ENCODE data around the gene CHTF18. TPM values are rescaled to one million over a fixed set of nuclear protein-coding genes. Genes with fewer than 3 reads are reported as not detected.

CHTF18 gene
- total RNA-seq, 2 experiments from 2014 or later: 30.7 to 31.1 TPM

DNA sequence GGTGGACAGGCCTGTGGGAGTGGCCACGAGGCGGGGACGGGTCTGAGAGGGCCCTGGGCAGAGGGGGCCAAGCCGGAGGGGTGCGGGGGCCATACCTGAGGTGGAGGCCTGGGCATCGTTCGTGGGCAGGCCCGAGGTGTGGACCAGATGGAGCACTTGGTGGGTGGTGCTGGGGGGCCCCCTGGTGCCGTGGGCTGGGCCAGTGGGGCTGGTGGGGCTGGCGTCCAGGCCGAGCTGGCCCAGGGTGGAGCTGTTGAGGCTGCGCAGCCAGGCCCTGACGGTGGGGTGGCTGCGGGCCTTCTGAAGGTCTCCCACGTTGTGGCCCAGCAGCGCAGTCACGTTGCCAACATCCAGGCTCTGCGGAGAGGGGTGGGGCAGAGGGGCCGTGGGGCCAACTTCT lies 18.5 kb upstream of the CHTF18 start:
- DNase-seq (peak in 1 of 14 experiments; percentile 11), ATAC-seq (ENCODE audit: poor library complexity) (no peak)
- Histone ChIP-seq H3K27me3 (ENCODE audit: control insufficient read depth in 1 of 2, insufficient read depth in 2 of 2, low read length in 2 of 2) (peaks cover 0 to 2% of the 10 kb centered on the region in 2 experiments), H3K9me3 (ENCODE audit: control insufficient read depth in 1 of 2, insufficient read depth in 1 of 2, low read length in 2 of 2) (no peaks in the 10 kb centered on the region), H3K36me3 (ENCODE audit: insufficient read depth, low read length) (no peaks in the 10 kb centered on the region), H3K4me1 (ENCODE audit: insufficient read depth, low read length) (no peaks in the 10 kb centered on the region), H3K4me3 (ENCODE audit: low read length) (no peak overlapping the region), H3K27ac (ENCODE audit: low read depth in 1 of 2, low read length in 2 of 2) (no peak overlapping the region)
- H3K36me3 Mint-ChIP-seq (ENCODE audit: low read depth): no peaks in the 10 kb centered on the region
- intact Hi-C loops (cut with DNase I, micrococcal nuclease): no loop called here
- POLR2A ChIA-PET: no interaction called here
- no peak overlapping the region for H3K27ac Mint-ChIP-seq
- CTCF ChIA-PET: no interaction called here
- TF ChIP-seq, protein P1, sequence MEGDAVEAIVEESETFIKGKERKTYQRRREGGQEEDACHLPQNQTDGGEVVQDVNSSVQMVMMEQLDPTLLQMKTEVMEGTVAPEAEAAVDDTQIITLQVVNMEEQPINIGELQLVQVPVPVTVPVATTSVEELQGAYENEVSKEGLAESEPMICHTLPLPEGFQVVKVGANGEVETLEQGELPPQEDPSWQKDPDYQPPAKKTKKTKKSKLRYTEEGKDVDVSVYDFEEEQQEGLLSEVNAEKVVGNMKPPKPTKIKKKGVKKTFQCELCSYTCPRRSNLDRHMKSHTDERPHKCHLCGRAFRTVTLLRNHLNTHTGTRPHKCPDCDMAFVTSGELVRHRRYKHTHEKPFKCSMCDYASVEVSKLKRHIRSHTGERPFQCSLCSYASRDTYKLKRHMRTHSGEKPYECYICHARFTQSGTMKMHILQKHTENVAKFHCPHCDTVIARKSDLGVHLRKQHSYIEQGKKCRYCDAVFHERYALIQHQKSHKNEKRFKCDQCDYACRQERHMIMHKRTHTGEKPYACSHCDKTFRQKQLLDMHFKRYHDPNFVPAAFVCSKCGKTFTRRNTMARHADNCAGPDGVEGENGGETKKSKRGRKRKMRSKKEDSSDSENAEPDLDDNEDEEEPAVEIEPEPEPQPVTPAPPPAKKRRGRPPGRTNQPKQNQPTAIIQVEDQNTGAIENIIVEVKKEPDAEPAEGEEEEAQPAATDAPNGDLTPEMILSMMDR (IDR thresholded peaks at IDR 0.05): no peak
- no peaks in the 10 kb centered on the region for H3K27me3 Mint-ChIP-seq
- no peaks in the 10 kb centered on the region for H3K4me1 Mint-ChIP-seq (ENCODE audit: low read depth)
- H3K9me3 Mint-ChIP-seq: no peaks in the 10 kb centered on the region
- H3K4me3 Mint-ChIP-seq: no peak overlapping the region

DNA sequence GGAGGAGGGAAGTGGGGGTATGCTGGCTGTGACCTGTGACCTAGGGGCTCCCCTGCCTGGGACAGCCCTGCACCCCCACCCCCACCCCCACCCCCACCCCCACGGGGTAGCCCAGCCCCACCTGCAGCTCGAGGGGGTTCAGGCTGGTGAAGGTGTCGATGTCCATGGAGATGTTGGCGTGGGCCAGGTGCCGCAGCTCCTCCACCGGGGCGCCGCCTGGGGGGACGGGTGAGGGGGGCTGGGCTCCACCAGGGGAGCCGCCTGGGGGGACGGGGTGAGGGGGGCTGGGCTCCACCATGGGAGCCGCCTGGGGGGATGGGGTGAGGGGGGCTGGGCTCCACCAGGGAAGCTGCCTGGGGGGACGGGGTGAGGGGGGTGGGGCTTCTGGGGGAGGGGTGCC lies 18.0 kb upstream of the CHTF18 start:
- H3K4me1 Mint-ChIP-seq (ENCODE audit: low read depth): no peaks in the 10 kb centered on the region
- H3K27ac Mint-ChIP-seq: no peak overlapping the region
- TF ChIP-seq, protein P1 (IDR thresholded peaks at IDR 0.05): no peak
- H3K9me3 Mint-ChIP-seq: no peaks in the 10 kb centered on the region
- intact Hi-C loops (cut with DNase I, micrococcal nuclease): no loop called here
- ChIA-PET POLR2A (no interaction called here), CTCF (no interaction called here)
- H3K27me3 Mint-ChIP-seq: no peaks in the 10 kb centered on the region
- Histone ChIP-seq H3K4me1 (ENCODE audit: insufficient read depth, low read length) (no peaks in the 10 kb centered on the region), H3K36me3 (ENCODE audit: insufficient read depth, low read length) (no peaks in the 10 kb centered on the region), H3K9me3 (ENCODE audit: control insufficient read depth in 1 of 2, insufficient read depth in 1 of 2, low read length in 2 of 2) (no peaks in the 10 kb centered on the region), H3K4me3 (ENCODE audit: low read length) (no peak overlapping the region), H3K27ac (ENCODE audit: low read depth in 1 of 2, low read length in 2 of 2) (no peak overlapping the region), H3K27me3 (ENCODE audit: control insufficient read depth in 1 of 2, insufficient read depth in 2 of 2, low read length in 2 of 2) (peaks cover 0 to 2% of the 10 kb centered on the region in 2 experiments)
- H3K36me3 Mint-ChIP-seq (ENCODE audit: low read depth): no peaks in the 10 kb centered on the region
- DNase-seq (peak in 1 of 14 experiments; percentile 16), ATAC-seq (ENCODE audit: poor library complexity) (no peak)
- H3K4me3 Mint-ChIP-seq: no peak overlapping the region

DNA sequence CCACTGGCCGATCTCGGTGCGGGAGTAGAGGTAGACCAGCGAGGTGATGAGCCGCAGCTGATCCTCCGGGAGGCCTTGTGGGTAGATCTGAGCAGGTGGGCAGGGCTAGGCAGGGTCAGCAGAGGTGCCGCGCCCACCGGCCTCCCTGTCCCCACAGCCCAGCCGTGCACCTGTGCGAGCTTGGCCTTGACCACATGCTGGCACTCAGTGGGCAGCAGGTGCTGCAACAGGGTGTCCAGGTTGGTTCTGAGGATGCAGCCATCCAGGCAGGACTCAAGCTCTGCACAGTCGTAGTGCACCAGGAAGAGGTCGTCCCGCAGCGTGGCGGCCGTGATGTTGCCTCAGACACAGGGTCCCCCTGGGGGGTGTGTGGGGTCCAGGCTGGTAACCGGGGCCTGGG lies 15.5 kb upstream of the CHTF18 start:
- intact Hi-C loops (cut with DNase I, micrococcal nuclease): no loop called here
- POLR2A ChIA-PET: no interaction called here
- H3K4me3 Mint-ChIP-seq: no peak overlapping the region

More for the DNA sequence above, 15.5 kb upstream of the CHTF18 start:
- H3K27ac Mint-ChIP-seq: no peak overlapping the region
- H3K9me3 Mint-ChIP-seq: no peaks in the 10 kb centered on the region
- H3K4me1 Mint-ChIP-seq (ENCODE audit: low read depth): no peaks in the 10 kb centered on the region
- ATAC-seq (ENCODE audit: poor library complexity) (no peak), DNase-seq (no peak)
- H3K27ac ChIP-seq (ENCODE audit: low read depth in 1 of 2, low read length in 2 of 2): no peak overlapping the region
- no peak overlapping the region for H3K4me3 ChIP-seq (ENCODE audit: low read length)
- no peaks in the 10 kb centered on the region for H3K4me1 ChIP-seq (ENCODE audit: insufficient read depth, low read length)
- CTCF ChIA-PET: no interaction called here
- TF ChIP-seq, protein P1 (IDR thresholded peaks at IDR 0.05): no peak
- H3K27me3 Mint-ChIP-seq: peaks cover 5% of the 10 kb centered on the region
- no peaks in the 10 kb centered on the region for H3K9me3 ChIP-seq (ENCODE audit: control insufficient read depth in 1 of 2, insufficient read depth in 1 of 2, low read length in 2 of 2)
- peaks cover 0 to 5% of the 10 kb centered on the region in 2 experiments for H3K27me3 ChIP-seq (ENCODE audit: control insufficient read depth in 1 of 2, insufficient read depth in 2 of 2, low read length in 2 of 2)
- H3K36me3 Mint-ChIP-seq (ENCODE audit: low read depth): no peaks in the 10 kb centered on the region
- H3K36me3 ChIP-seq (ENCODE audit: insufficient read depth, low read length): no peaks in the 10 kb centered on the region

All from CD4-positive, alpha-beta T cell (primary cell).